ENCODE results near the gene MCU. TPM values are rescaled to one million over a fixed set of nuclear protein-coding genes. Genes with fewer than 3 reads are reported as not detected.
"Not testable (repeated sequence)": the region's sequence is repeated elsewhere in the genome, so short reads cannot be mapped to it uniquely, and the experiment has no call there.

The MCU gene
- total RNA-seq, 4 donors from 2014 or later = 17.6 to 24.9 (median 20.3) TPM

DNA sequence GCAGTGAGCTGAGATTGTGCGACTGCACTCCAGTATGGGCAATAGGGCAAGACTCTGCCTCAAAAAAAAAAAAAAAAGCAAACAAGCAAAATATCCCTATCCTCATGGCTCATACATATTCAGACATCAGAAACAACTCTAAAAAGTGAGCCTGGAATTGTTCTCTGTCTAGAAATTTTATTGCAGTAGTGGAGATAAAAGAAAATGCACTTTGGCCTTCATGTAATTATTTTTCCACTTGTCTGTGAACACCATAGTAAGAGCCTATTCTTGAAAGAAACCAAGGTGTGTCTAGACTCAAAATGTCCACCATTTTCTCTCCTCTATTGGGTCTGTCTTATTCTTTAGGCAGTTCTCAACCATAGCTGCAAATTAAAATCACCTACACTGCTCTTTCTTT, 30.5 kb upstream of the MCU start:
- TF ChIP-seq EP300 (IDR thresholded peaks at IDR 0.05) (no peak), POLR2AphosphoS5 (IDR thresholded peaks at IDR 0.05) (no peak), POLR2A (IDR thresholded peaks at IDR 0.05) (no peak)
- TF ChIP-seq, protein P1, sequence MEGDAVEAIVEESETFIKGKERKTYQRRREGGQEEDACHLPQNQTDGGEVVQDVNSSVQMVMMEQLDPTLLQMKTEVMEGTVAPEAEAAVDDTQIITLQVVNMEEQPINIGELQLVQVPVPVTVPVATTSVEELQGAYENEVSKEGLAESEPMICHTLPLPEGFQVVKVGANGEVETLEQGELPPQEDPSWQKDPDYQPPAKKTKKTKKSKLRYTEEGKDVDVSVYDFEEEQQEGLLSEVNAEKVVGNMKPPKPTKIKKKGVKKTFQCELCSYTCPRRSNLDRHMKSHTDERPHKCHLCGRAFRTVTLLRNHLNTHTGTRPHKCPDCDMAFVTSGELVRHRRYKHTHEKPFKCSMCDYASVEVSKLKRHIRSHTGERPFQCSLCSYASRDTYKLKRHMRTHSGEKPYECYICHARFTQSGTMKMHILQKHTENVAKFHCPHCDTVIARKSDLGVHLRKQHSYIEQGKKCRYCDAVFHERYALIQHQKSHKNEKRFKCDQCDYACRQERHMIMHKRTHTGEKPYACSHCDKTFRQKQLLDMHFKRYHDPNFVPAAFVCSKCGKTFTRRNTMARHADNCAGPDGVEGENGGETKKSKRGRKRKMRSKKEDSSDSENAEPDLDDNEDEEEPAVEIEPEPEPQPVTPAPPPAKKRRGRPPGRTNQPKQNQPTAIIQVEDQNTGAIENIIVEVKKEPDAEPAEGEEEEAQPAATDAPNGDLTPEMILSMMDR (IDR thresholded peaks at IDR 0.05) = no peak
- H3K27me3 ChIP-seq = no peaks in the 10 kb centered on the region
- H3K36me3 ChIP-seq = no peaks in the 10 kb centered on the region
- no peaks in the 10 kb centered on the region for H3K4me1 ChIP-seq
- no peak overlapping the region for H3K27ac ChIP-seq
- no CpG with 5 or more reads among the region's 1 CpG for WGBS, 2 donors (ENCODE audit: low coverage in 1 of 2)
- no peaks in the 10 kb centered on the region for H3K9me3 ChIP-seq
- no peak overlapping the region for H3K4me3 ChIP-seq
- ATAC-seq = no peak

DNA sequence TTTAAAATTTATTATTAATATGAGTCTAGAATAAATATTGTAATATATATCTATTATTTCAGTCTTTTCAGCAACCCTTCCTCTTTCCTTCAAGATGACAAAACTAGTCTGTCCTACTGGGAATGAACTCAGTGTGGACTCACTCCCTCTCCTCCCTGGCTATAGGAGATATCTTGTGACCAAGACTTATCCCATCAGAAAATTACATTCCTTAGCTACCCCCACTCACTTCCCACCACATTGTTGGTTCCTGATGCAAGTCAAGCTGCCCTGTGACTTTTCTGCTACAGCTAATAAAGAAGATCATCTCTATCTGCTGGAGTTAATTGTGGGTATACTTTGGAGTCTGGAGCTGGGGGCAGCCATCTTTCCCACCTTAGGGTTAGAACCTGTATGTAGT, 28.0 kb upstream of the MCU start:
- Histone ChIP-seq H3K4me1 (no peaks in the 10 kb centered on the region), H3K9me3 (no peaks in the 10 kb centered on the region), H3K4me3 (no peak overlapping the region), H3K36me3 (no peaks in the 10 kb centered on the region), H3K27me3 (no peaks in the 10 kb centered on the region), H3K27ac (no peak overlapping the region)
- ATAC-seq = no peak
- TF ChIP-seq POLR2AphosphoS5 (IDR thresholded peaks at IDR 0.05) = no peak
- TF ChIP-seq POLR2A (IDR thresholded peaks at IDR 0.05) = no peak
- TF ChIP-seq, protein P1 (IDR thresholded peaks at IDR 0.05) = no peak
- no peak for TF ChIP-seq EP300 (IDR thresholded peaks at IDR 0.05)

DNA sequence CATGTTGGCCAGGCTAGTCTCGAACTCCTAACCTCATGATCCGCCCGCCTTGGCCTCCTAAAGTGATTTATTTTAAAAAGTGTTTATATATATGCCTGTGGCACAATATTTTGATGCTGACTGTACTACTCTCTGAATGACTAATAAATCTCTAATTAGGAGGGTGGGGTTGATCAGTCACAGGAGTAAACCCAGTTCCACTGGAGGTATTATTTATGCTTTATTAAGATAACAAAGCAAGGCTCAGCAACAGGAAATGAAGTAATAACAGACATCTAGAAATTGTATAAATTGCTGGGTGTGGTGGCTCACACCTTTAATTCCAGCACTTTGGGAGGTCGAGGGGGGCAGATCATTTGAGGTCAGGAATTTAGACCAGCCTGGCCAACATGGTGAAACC, 26.0 kb upstream of the MCU start:
- no peak for ATAC-seq
- 80 to 87% methylated on average over 4 of the region's 4 CpGs for WGBS, 2 donors (ENCODE audit: low coverage in 1 of 2)
- H3K27ac ChIP-seq = no peak overlapping the region
- H3K4me1 ChIP-seq = no peaks in the 10 kb centered on the region
- no peaks in the 10 kb centered on the region for H3K27me3 ChIP-seq
- H3K36me3 ChIP-seq = no peaks in the 10 kb centered on the region
- H3K9me3 ChIP-seq = no peaks in the 10 kb centered on the region
- TF ChIP-seq POLR2A (IDR thresholded peaks at IDR 0.05) (no peak), EP300 (IDR thresholded peaks at IDR 0.05) (no peak), POLR2AphosphoS5 (IDR thresholded peaks at IDR 0.05) (no peak)
- TF ChIP-seq, protein P1 (IDR thresholded peaks at IDR 0.05) = no peak
- H3K4me3 ChIP-seq = no peak overlapping the region

GRCh38 chr10:72667207-72667864, 24.6 kb upstream of the MCU start:
- H3K27me3 ChIP-seq = no peaks in the 10 kb centered on the region
- TF ChIP-seq, protein P1 (IDR thresholded peaks at IDR 0.05) = no peak
- TF ChIP-seq POLR2A (IDR thresholded peaks at IDR 0.05) (no peak), POLR2AphosphoS5 (IDR thresholded peaks at IDR 0.05) (no peak), EP300 (IDR thresholded peaks at IDR 0.05) (no peak)
- H3K36me3 ChIP-seq = no peaks in the 10 kb centered on the region
- H3K9me3 ChIP-seq = no peaks in the 10 kb centered on the region
- ATAC-seq = no peak
- no peak overlapping the region for H3K4me3 ChIP-seq
- H3K27ac ChIP-seq = no peak overlapping the region
- no peaks in the 10 kb centered on the region for H3K4me1 ChIP-seq
- 88 to 93% methylated on average over 1 to 3 of the region's 3 CpGs for WGBS, 2 donors (ENCODE audit: low coverage in 1 of 2)

DNA sequence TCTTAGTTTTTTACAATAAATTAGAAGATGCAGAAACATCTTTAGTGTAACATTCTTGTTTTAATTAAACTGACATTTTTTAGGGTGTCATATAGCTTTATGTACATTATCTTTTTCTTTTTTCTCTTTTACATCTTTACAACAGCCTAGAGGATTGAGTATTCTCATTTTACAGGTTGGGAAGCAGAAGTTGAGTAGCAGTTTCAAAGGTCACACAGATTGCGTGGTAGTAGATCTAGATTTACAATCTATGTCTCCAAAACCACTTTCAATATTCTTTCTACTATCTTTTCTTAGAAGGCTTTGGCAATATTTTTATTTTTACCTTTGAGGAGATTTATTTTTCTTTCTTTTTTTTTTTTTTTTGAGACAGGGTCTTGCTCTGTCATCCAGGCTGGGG, 18.7 kb upstream of the MCU start:
- Histone ChIP-seq H3K4me3 (no peak overlapping the region), H3K27ac (no peak overlapping the region), H3K36me3 (no peaks in the 10 kb centered on the region), H3K4me1 (no peaks in the 10 kb centered on the region), H3K27me3 (no peaks in the 10 kb centered on the region), H3K9me3 (no peaks in the 10 kb centered on the region)
- WGBS, 2 donors (ENCODE audit: low coverage in 1 of 2) = 100% methylated on average over 1 of the region's 1 CpG
- no peak for TF ChIP-seq POLR2AphosphoS5 (IDR thresholded peaks at IDR 0.05)
- TF ChIP-seq EP300 (IDR thresholded peaks at IDR 0.05) = no peak
- TF ChIP-seq POLR2A (IDR thresholded peaks at IDR 0.05) = no peak
- TF ChIP-seq, protein P1 (IDR thresholded peaks at IDR 0.05) = no peak
- no peak for ATAC-seq

DNA sequence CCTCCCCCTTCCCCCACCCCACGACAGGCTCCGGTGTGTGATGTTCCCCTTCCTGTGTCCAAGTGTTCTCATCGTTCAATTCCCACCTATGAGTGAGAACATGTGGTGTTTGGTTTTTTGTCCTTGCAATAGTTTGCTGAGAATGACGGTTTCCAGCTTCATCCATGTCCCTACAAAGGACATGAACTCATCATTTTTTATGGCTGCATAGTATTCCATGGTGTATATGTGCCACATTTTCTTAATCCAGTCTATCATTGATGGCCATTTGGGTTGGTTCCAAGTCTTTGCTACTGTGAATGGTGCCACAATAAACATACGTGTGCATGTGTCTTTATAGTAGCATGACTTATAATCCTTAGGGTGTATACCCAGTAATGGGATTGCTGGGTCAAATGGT, 17.8 kb upstream of the MCU start:
- H3K9me3 ChIP-seq, H3K4me3 ChIP-seq, H3K27ac ChIP-seq, H3K27me3 ChIP-seq, H3K36me3 ChIP-seq, H3K4me1 ChIP-seq, ATAC-seq: not testable (repeated sequence)
- WGBS, 2 donors (ENCODE audit: low coverage in 1 of 2) = 86 to 91% methylated on average over 3 to 5 of the region's 5 CpGs

Data from gastroesophageal sphincter (tissue), 4 donors.